Fibroblast of the aortic adventitia (primary cell): Measurements from ENCODE around the gene IFIT1. TPM values are rescaled to one million over a fixed set of nuclear protein-coding genes. Genes with fewer than 3 reads are reported as not detected.
"Not testable (repeated sequence)": the region's sequence is repeated elsewhere in the genome, so short reads cannot be mapped to it uniquely, and the experiment has no call there.

Source experiments
- DNase-seq: peaks from one replicate; pipeline ENCODE4 v3.0.0-alpha.2; 2010; ENCODE audit warnings: low read depth
- H3K4me3 ChIP-seq: 2 replicates; pipeline ENCODE4 v1.5.1; 2011; ENCODE audit warnings: low read depth, mild to moderate bottlenecking, control low read depth, low read length, moderate library complexity
- total RNA-seq: library from RNA; depleted of rRNA; stranded (reverse); fragments of >200 nt; gene quantifications from 2 replicates; pipeline ENCODE4 v1.2.3, GENCODE V29; 2012; ENCODE audit warnings: low replicate concordance
- TF ChIP-seq, protein P1 (sequence below): IDR thresholded peaks from 2 replicates; pipeline ENCODE4 v1.5.1; 2011; ENCODE audit warnings: mild to moderate bottlenecking, low read length, control low read depth, inconsistent platforms; ENCODE audit not compliant: insufficient read depth

Gene IFIT1
- total RNA-seq, 1 donor, result 13.6 TPM

DNA sequence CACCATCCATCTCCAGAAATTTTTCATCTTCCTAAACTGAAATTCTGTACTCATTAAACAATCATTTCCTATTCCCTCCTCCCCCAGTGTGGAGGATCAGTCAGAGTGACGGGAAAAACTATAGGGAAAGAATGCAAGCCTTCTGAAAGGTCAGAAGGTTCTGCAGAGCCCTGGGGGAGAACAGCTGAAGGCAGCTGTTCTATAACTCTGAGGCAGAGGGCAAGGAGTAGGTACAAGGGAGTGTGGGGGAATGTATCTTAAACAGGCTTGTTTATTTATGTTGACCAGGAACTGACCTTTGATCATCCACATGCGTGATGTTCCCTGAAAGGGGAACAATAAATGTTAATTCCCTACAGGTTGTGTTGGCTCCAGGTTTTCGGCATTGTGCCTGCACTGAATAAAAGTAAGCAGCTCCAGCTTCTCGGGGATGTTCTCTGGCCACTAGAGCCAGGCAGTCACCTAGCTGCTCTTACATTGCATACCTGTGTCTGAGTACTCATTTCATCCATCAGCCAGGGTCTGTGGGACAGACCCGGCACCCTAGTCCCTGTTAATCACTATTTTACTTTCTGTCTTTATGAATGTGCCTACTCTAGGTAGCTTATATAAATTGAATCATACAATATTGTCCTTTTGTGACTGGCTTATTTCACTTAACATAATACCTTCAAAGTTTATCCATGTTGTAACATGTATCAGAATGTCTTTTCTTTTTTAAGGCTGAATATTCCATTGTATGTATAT lies 5.8 kb downstream of the IFIT1 start:
- H3K4me3 ChIP-seq, result no peak overlapping the region
- DNase-seq, result no peak

DNA sequence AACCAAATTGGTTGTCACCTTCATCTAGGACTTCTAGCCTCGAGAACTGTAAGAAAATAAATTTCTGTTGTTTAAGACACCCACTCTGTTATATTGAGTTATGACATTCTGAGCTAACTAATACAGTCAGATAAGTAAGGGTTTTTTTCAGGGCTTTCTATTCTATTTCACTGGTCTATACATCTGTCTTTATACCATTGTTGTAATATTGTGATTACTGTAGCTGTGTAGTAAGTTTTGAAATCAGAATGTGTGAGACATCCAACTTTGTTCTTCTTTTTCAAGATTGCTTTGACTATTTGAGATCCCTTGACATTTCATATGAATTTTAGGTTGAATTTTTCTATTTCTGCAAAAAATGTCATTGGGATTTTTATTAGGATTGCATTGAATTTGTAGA lies 7.5 kb downstream of the IFIT1 start:
- TF ChIP-seq, protein P1, sequence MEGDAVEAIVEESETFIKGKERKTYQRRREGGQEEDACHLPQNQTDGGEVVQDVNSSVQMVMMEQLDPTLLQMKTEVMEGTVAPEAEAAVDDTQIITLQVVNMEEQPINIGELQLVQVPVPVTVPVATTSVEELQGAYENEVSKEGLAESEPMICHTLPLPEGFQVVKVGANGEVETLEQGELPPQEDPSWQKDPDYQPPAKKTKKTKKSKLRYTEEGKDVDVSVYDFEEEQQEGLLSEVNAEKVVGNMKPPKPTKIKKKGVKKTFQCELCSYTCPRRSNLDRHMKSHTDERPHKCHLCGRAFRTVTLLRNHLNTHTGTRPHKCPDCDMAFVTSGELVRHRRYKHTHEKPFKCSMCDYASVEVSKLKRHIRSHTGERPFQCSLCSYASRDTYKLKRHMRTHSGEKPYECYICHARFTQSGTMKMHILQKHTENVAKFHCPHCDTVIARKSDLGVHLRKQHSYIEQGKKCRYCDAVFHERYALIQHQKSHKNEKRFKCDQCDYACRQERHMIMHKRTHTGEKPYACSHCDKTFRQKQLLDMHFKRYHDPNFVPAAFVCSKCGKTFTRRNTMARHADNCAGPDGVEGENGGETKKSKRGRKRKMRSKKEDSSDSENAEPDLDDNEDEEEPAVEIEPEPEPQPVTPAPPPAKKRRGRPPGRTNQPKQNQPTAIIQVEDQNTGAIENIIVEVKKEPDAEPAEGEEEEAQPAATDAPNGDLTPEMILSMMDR, result no peak
- H3K4me3 ChIP-seq, result no peak overlapping the region
- DNase-seq, result no peak

More for the DNA sequence above, 5.8 kb downstream of the IFIT1 start:
- TF ChIP-seq, protein P1, result no peak

DNA sequence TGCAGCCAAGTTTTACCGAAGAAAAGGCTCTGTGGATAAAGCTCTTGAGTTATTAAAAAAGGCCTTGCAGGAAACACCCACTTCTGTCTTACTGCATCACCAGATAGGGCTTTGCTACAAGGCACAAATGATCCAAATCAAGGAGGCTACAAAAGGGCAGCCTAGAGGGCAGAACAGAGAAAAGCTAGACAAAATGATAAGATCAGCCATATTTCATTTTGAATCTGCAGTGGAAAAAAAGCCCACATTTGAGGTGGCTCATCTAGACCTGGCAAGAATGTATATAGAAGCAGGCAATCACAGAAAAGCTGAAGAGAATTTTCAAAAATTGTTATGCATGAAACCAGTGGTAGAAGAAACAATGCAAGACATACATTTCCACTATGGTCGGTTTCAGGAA lies 10.6 kb downstream of the IFIT1 start:
- TF ChIP-seq, protein P1, result no peak
- no peak for DNase-seq
- no peak overlapping the region for H3K4me3 ChIP-seq

DNA sequence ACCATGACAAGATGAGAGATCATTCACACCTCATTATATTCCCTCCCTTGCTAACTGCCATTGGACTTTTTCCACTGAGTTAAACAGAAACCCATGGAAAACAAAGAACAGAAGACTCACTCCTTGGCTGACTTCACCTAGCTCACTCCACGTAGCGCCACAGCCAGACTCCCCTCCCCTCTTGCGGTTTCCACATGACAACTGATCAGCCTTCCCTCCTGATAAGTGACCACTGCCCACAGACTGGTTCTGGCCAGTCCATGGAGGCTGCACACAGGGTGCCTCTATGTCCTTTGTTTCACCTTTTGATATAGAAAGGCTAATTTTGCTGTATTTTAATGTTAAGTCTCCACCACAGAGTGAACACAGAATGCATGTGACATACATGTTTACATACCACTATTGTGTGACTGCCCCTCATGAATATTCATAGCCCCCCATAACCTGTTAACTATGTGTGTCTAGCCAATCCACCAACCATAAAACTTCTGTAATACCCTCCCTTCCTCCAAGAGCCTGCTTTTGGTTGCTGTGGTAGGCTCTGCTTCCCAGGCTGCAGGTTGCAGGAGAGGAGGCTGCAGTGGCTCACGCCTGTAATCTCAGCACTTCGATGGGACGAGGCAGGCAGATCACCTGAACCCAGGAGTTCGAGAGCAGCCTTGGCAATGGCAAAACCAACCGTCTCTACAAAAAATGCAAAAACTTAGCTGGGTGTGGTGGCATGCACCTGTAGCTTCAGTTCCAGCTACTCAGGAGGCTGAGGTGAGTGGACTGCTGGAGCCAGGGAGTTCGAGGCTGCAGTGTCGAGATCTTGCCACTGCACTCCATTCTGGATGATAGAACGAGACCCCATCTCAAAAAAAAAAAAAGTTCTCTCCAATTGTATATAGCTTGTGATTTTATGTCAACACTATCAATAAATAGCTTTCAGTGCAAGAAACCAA lies 12.0 kb downstream of the IFIT1 start:
- TF ChIP-seq, protein P1, result no peak
- H3K4me3 ChIP-seq, result no peak overlapping the region
- no peak for DNase-seq

DNA sequence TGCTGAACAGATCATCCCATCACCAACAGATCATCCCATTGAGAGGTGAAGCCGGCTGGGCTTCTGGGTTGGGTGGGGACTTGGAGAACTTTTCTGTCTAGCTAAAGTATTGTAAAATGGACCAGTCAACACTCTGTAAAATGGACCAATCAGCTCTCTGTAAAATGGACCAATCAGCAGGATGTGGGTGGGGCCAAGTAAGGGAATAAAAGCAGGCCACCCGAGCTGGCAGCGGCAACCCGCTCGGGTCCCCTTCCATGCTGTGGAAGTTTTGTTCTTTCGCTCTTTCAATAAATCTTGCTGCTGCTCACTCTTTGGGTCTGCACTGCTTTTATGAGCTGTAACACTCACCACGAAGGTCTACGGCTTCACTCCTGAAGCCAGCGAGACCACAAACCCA lies 13.8 kb downstream of the IFIT1 start:
- not testable (repeated sequence) for DNase-seq

DNA sequence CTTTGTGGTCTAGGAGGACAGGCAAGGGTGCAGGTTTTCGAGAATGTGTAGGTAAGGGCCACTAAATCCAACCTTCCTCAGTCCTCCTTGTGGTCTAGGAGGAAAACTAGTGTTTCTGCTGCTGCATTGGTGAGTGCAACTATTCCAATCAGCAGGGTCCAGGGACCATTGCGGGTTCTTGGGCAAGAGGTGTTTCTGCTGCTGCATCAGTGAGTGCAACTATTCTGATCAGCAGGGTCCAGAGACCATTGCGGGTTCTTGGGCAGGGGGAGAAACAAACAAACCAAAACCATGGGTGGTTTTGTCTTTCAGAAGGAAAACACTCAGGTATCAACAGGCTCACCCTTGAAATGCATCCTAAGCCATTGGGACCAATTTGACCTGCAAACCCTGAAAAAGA lies 15.4 kb downstream of the IFIT1 start:
- not testable (repeated sequence) for H3K4me3 ChIP-seq, DNase-seq

More for the DNA sequence above, 13.8 kb downstream of the IFIT1 start:
- H3K4me3 ChIP-seq, result not testable (repeated sequence)

DNA sequence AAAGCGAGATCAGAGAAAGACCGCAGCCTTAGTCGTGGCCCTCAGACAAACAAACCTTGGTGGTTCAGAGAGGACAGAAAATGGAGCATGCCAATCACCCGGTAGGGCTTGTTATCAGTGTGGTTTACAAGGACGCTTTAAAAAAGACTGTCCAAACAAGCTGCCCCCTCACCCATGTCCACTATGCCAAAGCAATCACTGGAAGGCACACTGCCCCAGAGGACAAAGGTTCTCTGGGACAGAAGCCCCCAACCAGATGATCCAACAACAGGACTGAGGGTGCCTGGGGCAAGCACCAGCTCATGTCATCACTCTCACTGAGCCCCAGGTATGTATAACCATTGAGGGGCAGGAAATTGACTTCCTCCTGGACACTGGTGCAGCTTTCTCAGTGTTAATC lies 16.9 kb downstream of the IFIT1 start:
- not testable (repeated sequence) for H3K4me3 ChIP-seq, DNase-seq

DNA sequence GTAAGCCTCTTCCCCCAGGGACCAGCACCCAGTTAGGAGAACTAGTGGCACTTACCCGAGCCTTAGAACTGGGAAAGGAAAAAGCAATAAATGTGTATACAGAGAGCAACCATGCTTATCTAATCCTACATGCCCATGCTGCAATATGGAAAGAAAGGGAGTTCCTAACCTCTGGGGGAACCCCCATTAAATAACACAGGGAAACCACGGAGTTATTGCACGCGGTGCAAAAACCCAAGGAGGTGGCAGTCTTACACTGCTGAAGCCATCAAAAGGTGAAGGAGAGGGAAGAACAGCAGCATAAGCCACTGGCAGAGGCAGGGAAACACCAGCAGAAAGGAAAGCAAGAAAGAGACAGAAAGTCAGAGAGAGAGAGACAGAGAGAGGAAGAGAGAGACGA lies 18.1 kb downstream of the IFIT1 start:
- not testable (repeated sequence) for H3K4me3 ChIP-seq, DNase-seq

DNA sequence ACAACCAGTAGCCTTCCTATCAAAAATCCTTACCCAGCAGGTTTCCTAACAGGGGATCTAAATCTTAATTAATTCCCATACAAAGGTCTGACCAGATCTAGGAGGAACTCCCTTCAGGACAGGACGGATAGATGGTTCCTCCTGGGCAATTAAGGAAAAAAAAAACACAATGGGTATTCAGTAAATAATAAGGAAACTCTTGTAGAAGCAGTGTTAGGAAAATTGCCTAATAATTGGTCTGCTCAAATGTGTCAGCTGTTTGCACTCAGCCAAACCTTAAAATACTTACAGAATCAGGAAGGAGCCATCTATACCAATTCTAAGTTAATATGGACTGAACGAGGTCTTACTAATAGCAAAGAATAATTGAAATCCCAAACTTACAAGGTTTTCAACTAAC lies 18.7 kb downstream of the IFIT1 start:
- not testable (repeated sequence) for H3K4me3 ChIP-seq

DNA sequence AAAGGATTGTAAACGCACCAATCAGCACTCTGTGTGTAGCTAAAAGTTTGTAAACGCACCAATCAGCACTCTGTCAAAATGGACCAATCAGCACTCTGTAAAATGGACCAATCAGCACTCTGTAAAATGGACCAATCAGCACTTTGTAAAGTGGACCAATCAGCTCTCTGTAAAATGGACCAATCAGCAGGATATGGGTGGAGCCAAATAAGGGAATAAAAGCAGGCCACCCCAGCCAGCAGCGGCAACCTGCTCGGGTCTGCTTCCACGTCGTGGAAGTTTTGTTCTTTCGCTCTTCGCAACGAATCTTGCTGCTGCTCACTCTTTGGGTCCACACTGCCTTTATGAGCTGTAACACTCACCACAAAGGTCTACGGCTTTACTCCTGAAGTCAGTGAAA lies 19.9 kb downstream of the IFIT1 start:
- DNase-seq, H3K4me3 ChIP-seq: not testable (repeated sequence)

More for the DNA sequence above, 18.7 kb downstream of the IFIT1 start:
- not testable (repeated sequence) for DNase-seq
